Esophagus muscularis mucosa (tissue), 4 donors: ENCODE measurements around the gene PTPRD. TPM values are rescaled to one million over a fixed set of nuclear protein-coding genes. Genes with fewer than 3 reads are reported as not detected.

Experiments used
- DNase-seq: peaks from one replicate; pipeline ENCODE4 v3.0.0-alpha.2; 2017; ENCODE audit errors: extremely low spot score
- H3K27ac ChIP-seq, 4 donors: fragments of 200-600 bp; sonication (generic); replicated peaks in 1 of 4; 1 replicate in 3 of 4; 2 replicates in 1 of 4; pipeline ENCODE4 v1.5.1; 2016 to 2019; ENCODE audit warnings: mild to moderate bottlenecking in 1 of 4
- H3K27me3 ChIP-seq, 4 donors: fragments of 200-600 bp; sonication (generic); one replicate each; pipeline versions ENCODE4 v1.5.1 to v1.6.0; 2016 to 2019
- H3K36me3 ChIP-seq, 4 donors: fragments of 200-600 bp; sonication (generic); one replicate each; pipeline ENCODE4 v1.5.1; 2016 to 2019
- H3K4me1 ChIP-seq, 4 donors: fragments of 200-600 bp; sonication (generic); one replicate each; pipeline ENCODE4 v1.5.1; 2016 to 2019
- H3K4me3 ChIP-seq, 4 donors: fragments of 200-600 bp; sonication (generic); 1 replicate in 2 of 4; 2 replicates in 2 of 4; pipeline ENCODE4 v1.5.1; 2016 to 2019; ENCODE audit warnings: mild to moderate bottlenecking in 4 of 4, moderate library complexity in 1 of 4
- H3K9me3 ChIP-seq, 4 donors: fragments of 200-600 bp; sonication (generic); 1 replicate in 3 of 4; 2 replicates in 1 of 4; pipeline ENCODE4 v1.5.1; 2016 to 2019
- CTCF ChIP-seq, 3 experiments: fragments of 200-600 bp in 2 of 3; fragments of 450-650 bp in 1 of 3; sonication (generic) in 2 of 3; IDR thresholded peaks; one replicate each; pipeline ENCODE4 v1.5.1; 2017 to 2019; ENCODE audit warnings: antibody characterized with exemption in 3 of 3, mild to moderate bottlenecking in 2 of 3, moderate library complexity in 1 of 3
- EP300 ChIP-seq: sonication (generic); formaldehyde crosslinking; IDR thresholded peaks from one replicate; pipeline ENCODE4 v1.6.1; 2017; ENCODE audit warnings: antibody characterized with exemption
- POLR2A ChIP-seq: fragments of 450-650 bp; IDR thresholded peaks from one replicate; pipeline ENCODE4 v1.6.1; 2017; ENCODE audit warnings: antibody characterized with exemption, moderate library complexity, mild to moderate bottlenecking, low read depth
- POLR2AphosphoS5 ChIP-seq, 2 donors: sonication (generic); formaldehyde crosslinking; IDR thresholded peaks; one replicate each; pipeline ENCODE4 v1.6.1; 2017; ENCODE audit warnings: antibody characterized with exemption in 2 of 2
- WGBS: methylation state at CpG from one replicate; pipeline ENCODE4 v1.1.5; 2018; 5-methylcytosine and 5-hydroxymethylcytosine counted together
- intact Hi-C: fragments of 100-400 bp; cut with DNase I; formaldehyde crosslinking; loops from one replicate; pipeline ENCODE4 v1.15.1; 2023
- total RNA-seq, 4 donors: library from RNA; depleted of rRNA; stranded (reverse); fragments of >200 nt; gene quantifications; one replicate each; pipeline versions ENCODE4 v1.1.0 to v1.2.1, GENCODE V29; 2016

The PTPRD gene
- total RNA-seq, 4 donors from 2014 or later = 4.1 to 6.6 (median 5.0) TPM

GRCh38 chr9:8585036-8585435 is 2027.8 kb downstream of the PTPRD start:
- WGBS = 70% methylated on average over 2 of the region's 2 CpGs
- no peaks in the 10 kb centered on the region for H3K9me3 ChIP-seq
- no peak overlapping the region for H3K4me3 ChIP-seq
- no peaks in the 10 kb centered on the region for H3K27me3 ChIP-seq
- no peak overlapping the region for H3K27ac ChIP-seq
- no peaks in the 10 kb centered on the region for H3K36me3 ChIP-seq
- H3K4me1 ChIP-seq = no peaks in the 10 kb centered on the region
- TF ChIP-seq EP300 = no peak
- no peak for TF ChIP-seq CTCF (IDR thresholded peaks at IDR 0.05)
- no peak for TF ChIP-seq POLR2A
- no peak for TF ChIP-seq POLR2AphosphoS5 (IDR thresholded peaks at IDR 0.05)
- intact Hi-C loops = no loop called here
- DNase-seq = no peak

DNA sequence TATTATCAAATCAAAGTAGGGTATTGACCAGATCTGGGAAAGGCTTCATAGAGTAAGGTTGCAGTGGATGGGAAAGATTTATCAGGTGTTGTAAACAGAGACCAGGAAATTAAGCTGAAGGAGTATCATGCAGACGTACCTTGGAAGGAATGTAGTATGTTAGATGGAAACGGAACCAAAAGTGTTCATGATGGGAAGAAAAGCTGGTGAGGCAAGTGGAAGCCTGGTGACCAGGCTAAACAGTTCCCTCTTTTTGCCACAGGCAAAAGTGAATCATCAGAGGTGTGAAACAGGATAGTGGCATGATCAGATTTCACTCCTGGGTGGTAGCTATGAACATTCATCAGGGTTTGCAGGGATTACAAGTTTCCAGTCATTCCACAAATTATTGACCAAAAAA is 2033.1 kb downstream of the PTPRD start:
- H3K4me3 ChIP-seq = no peak overlapping the region
- 88% methylated on average over 2 of the region's 2 CpGs for WGBS
- intact Hi-C loops = no loop called here

DNA sequence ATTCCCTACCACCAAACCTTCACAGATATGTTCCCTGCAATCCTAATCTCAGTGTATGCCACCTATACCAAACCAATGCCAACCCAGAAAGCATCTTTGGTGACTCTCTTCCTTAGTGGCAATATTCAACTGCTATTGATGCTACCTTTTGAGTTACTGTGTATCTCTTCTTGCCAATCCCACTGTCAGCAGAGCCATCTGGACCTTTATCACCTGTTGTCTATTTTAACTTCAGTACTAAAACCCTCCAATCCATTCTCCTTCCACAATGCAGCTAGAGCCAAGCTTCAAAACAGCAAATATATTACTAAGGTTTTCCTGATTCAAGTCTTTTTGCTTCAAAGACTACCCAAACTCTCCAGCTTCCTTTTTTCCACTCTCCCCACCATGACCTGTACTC is 2036.1 kb downstream of the PTPRD start:
- TF ChIP-seq CTCF (IDR thresholded peaks at IDR 0.05) = no peak
- no peak for TF ChIP-seq POLR2A
- TF ChIP-seq POLR2AphosphoS5 (IDR thresholded peaks at IDR 0.05) = no peak
- no peak for TF ChIP-seq EP300
- Histone ChIP-seq H3K36me3 (no peaks in the 10 kb centered on the region), H3K27me3 (no peaks in the 10 kb centered on the region), H3K4me3 (no peak overlapping the region), H3K27ac (no peak overlapping the region), H3K9me3 (no peaks in the 10 kb centered on the region), H3K4me1 (no peaks in the 10 kb centered on the region)
- no peak for DNase-seq
- intact Hi-C loops = no loop called here

More for the DNA sequence above, 2033.1 kb downstream of the PTPRD start:
- no peaks in the 10 kb centered on the region for H3K27me3 ChIP-seq
- TF ChIP-seq POLR2A (no peak), CTCF (IDR thresholded peaks at IDR 0.05) (no peak), POLR2AphosphoS5 (IDR thresholded peaks at IDR 0.05) (no peak)
- no peaks in the 10 kb centered on the region for H3K36me3 ChIP-seq
- DNase-seq = no peak
- no peaks in the 10 kb centered on the region for H3K4me1 ChIP-seq
- no peak overlapping the region for H3K27ac ChIP-seq
- H3K9me3 ChIP-seq = no peaks in the 10 kb centered on the region

DNA sequence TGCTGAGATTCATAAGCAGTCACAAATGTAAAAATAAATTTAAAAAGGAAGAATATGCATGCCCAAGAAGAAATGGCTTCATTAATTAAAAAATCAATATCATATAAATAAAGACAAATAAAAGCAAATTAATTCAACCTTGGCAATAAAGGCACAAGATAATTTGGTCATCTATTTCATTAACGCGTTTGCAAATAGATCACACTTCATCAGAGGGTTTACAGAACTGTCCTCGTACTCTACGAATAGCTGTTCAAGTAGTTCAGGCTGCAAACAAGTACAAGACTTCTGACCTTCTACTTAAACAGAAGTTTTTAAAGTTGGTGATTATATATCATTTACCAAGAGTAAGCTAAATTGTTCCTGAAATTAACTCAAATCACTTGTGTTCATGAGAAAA is 2038.0 kb downstream of the PTPRD start:
- no peaks in the 10 kb centered on the region for H3K4me1 ChIP-seq
- H3K27me3 ChIP-seq = no peaks in the 10 kb centered on the region
- 56% methylated on average over 4 of the region's 4 CpGs for WGBS
- H3K9me3 ChIP-seq = no peaks in the 10 kb centered on the region
- no peak overlapping the region for H3K4me3 ChIP-seq
- H3K36me3 ChIP-seq = no peaks in the 10 kb centered on the region
- no peak overlapping the region for H3K27ac ChIP-seq
- TF ChIP-seq CTCF (IDR thresholded peaks at IDR 0.05) (no peak), EP300 (no peak), POLR2AphosphoS5 (IDR thresholded peaks at IDR 0.05) (no peak)
- intact Hi-C loops = no loop called here
- no peak for DNase-seq

GRCh38 chr9:8572209-8572608 is 2040.6 kb downstream of the PTPRD start:
- H3K4me1 ChIP-seq = no peaks in the 10 kb centered on the region
- no peaks in the 10 kb centered on the region for H3K36me3 ChIP-seq
- H3K27ac ChIP-seq = no peak overlapping the region
- intact Hi-C loops = no loop called here
- TF ChIP-seq CTCF (IDR thresholded peaks at IDR 0.05) (no peak), EP300 (no peak), POLR2AphosphoS5 (IDR thresholded peaks at IDR 0.05) (no peak), POLR2A (no peak)
- no peaks in the 10 kb centered on the region for H3K9me3 ChIP-seq
- H3K27me3 ChIP-seq = no peaks in the 10 kb centered on the region
- no peak overlapping the region for H3K4me3 ChIP-seq
- no peak for DNase-seq
